GM21360 (cell line): ENCODE results near the gene LRG1.

Experiments used
- ATAC-seq: cut with Tn5 transposase; IDR thresholded peaks from one replicate; pipeline ENCODE4 v1.9.1; 2021; ENCODE audit warnings: mild to moderate bottlenecking, moderate library complexity; ENCODE audit not compliant: unreplicated experiment

Gene LRG1

DNA sequence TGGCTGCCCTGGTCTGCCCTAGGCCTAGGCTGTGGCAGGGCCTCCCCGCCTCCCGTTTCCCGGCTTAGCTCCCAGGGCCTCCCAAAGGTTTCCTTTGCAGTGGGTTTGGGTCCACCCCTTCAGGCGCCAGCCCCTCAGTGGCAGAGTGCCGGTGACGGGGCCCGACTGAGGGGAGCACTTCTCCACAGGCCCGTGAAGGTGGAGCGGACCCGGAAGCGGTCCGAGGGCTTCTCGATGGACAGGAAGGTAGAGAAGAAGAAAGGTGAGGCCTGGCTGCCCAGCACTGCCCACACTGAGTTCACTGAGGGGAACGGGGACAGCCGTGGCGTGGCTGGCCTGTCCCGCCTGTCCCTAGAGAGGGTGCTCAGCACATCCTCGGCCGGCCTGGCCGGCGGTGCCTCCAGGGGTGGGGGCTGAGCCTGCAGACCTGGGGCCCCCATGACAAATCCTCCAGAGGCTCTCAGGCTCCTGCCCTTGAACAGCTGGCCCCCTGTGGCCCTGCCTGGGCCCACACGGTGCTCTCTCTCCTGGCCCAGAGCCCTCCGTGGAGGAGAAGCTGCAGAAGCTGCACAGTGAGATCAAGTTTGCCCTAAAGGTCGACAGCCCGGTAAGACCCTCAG, 42.0 kb downstream of the LRG1 start:
- no peak for ATAC-seq

DNA sequence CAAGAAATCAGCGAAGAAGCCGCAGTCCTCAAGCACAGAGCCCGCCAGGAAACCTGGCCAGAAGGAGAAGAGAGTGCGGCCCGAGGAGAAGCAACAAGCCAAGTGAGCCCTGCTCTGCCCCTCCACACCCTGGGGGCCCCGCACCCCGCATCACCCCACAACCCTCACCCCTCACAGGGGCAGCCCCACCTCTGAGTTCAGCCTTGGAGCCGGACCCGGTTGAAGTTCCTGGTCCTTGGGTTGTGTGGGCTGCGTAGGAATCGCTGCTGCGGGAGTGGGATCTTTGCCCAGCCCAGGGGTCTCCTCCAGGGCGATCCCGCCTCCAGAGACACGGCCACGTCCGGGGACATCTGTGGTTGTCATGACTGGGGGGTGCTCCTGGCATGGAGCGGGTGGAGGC, 43.5 kb downstream of the LRG1 start:
- no peak for ATAC-seq

DNA sequence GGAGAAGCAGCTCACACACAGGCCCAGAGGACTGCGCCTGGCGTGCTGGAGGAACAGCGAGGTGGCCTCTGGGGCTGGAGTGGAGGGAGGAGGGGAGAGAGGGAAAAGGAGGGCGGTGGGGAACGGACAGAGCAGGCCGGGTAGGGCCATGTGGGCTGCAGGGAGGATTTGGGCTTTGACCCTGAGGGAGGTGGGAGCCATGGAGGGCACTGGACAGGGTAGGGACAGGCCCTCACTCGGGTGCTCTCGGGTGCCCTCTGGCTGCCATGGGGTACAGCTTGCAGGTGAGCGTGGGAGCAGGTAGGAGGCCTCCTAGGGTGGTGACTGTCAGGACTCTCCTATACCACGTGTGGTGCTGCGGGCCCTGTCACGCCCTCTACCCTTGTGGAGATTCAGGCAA, 44.4 kb downstream of the LRG1 start:
- no peak for ATAC-seq

DNA sequence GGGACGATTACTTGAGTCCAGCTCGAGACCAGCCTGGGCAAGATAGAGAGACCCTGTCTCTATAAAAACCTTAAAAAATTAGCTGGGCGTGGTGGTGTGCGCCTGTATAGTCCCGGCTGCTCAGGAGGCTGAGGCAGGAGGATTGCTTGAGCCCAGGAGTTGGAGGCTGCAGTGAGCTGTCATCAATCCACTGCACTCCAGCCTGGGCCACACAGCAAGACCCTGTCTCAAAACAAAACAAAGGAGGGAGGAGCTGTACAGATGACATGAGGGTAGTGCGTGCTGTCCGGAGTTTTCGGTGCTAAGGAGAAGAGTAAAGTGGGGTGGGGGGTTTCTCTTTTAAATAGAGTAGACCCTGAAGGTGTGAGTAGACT, 45.2 kb downstream of the LRG1 start:
- no peak for ATAC-seq

DNA sequence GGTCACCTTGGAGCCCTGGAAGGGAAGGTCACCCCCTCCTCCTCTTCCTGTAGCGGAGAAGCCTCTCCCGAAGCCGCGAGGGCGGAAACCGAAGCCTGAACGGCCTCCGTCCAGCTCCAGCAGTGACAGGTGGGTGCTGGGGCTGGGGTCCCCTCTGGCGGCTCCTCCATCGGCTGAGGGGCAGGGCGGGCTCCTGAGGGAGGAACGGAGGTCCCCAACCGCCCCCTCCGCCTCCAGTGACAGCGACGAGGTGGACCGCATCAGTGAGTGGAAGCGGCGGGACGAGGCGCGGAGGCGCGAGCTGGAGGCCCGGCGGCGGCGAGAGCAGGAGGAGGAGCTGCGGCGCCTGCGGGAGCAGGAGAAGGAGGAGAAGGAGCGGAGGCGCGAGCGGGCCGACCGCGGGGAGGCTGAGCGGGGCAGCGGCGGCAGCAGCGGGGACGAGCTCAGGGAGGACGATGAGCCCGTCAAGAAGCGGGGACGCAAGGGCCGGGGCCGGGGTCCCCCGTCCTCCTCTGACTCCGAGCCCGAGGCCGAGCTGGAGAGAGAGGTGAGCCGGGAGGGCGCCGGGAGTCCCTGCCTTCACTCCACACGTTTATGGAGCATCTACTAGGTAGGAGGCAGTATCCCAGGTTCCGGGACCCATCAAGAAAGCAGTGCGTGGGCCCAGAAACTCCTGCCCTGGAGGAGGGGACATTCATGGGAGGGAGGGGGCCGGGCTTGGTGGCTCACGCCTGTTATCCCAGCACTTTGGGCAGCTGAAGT, 45.7 kb downstream of the LRG1 start:
- ATAC-seq: no peak

DNA sequence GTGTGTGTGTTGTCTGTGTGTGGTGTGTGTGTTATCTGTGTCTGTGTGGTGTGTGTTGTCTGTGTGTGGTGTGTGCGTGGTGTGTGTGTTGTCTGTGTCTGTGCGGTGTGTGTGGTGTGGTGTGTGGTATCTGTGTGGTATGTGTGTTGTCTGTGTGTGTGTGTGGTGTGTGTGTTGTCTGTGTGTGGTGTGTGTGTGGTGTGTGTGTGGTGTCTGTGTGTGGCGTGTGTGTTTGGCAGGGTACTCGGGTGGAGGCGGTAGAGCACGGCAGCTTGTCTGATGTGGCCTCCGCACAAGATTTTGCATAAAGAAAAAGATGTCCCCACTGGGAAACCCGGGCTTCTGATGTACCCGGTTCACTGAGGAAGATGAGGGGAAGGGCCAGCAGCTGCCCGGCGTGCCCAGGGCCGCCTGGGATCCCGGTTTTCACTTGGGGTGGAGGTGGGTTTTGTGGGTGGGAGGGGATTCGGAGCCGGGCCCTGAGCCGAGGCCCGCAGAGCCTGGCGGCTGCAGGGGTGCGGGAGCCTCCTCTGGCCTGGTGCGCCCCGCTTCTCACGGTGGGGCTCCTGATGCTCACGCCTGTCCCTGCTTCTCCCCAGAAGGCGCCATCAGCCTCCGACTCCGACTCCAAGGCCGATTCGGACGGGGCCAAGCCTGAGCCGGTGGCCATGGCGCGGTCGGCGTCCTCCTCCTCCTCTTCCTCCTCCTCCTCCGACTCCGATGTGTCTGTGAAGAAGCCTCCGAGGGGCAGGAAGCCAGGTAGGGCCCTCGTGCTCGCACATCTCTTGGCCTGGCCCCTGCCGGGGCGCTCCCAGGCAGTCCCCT, 46.5 kb downstream of the LRG1 start:
- no peak for ATAC-seq

DNA sequence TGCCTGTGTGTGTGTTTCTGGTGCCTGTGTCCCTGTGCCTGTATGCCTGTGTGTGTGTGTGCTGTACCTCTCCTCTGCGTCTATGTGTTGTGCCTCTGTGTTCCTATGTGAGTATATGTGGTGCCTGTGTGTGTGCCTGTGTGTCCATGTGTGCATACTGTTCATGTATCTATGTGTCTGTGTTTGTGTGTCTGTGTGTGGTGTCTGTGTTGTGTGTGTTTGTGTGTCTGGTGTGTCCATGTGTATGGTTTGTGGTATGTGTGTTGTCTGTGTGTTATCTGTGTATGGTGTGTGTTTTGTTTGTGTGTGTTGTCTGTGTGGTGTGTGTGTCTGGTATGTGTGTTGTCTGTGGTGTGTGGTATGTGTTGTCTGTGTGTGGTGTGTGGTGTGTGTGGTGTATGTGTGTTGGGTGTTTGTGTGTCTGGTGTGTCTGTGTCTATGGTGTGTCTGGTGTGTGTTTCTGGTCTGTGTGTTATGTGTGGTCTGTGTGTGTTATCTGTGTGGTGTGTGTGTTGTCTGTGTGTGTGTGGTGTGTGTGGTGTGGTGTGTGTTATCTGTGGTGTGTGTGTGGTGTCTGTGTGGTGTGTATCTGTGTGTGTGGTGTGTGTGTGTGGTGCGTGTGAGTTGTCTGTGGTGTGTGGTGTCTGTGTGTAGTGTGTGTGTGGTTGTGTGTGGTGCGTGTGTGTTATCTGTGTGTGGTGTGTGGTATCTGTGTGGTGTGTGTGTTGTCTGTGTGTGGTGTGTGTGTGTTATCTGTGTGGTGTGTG, 47.3 kb downstream of the LRG1 start:
- ATAC-seq: no peak

DNA sequence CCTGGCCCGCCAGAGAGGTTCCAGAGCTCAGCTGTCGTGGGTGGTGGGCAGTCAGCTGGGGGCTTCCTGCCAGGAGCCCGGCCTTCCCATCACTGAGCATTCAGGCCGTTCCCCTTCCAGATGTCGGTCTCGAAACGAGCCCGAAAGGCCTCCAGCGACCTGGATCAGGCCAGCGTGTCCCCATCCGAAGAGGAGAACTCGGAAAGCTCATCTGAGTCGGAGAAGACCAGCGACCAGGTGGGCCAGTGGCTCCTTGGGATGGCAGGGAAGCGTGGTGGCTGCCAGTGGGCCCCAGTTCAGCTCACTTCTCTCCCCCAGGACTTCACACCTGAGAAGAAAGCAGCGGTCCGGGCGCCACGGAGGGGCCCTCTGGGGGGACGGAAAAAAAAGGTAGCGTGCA, 48.4 kb downstream of the LRG1 start:
- no peak for ATAC-seq

DNA sequence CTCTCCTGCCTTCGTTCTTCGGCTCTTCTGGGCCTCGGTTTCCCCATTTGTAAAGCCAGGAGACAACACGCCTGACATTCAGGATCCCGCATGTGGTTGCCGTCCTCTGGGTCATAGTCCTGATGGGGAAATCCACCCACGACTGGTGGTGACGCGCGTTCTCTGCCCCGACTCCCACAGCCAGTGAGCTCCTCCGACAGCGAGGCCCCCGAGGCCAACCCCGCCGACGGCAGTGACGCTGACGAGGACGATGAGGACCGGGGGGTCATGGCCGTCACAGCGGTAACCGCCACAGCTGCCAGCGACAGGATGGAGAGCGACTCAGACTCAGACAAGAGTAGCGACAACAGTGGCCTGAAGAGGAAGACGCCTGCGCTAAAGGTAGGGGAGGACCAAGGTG, 51.3 kb downstream of the LRG1 start:
- ATAC-seq: no peak

DNA sequence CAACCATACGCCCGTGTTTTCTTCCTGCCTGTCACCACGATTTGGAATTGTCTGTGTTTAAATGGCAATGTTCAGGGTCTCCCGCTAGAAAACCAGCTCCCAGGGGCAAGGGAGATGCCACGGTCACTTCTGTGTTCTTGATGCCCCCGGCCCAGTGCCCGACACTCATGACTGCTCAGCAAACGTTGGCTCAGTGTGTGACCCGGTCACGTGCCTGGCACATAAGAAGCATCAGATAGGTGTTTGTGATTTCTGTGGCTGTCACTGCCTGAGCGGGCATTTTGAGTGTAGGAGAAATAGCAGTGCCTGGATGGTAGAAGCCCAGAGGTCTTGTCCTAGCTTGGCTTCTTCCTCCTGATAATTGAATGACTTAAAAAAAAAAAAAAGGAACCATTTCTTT, 52.3 kb downstream of the LRG1 start:
- ATAC-seq: no peak
